Inflammatory macrophage treated with lipopolysaccharide for 1 hour (primary cell): ENCODE measurements around the gene DLL1.

Experiments used
- DNase-seq, 2 donors: peaks; one replicate each; pipeline ENCODE4 v3.0.0-alpha.2; 2020 to 2022

The DLL1 gene

DNA sequence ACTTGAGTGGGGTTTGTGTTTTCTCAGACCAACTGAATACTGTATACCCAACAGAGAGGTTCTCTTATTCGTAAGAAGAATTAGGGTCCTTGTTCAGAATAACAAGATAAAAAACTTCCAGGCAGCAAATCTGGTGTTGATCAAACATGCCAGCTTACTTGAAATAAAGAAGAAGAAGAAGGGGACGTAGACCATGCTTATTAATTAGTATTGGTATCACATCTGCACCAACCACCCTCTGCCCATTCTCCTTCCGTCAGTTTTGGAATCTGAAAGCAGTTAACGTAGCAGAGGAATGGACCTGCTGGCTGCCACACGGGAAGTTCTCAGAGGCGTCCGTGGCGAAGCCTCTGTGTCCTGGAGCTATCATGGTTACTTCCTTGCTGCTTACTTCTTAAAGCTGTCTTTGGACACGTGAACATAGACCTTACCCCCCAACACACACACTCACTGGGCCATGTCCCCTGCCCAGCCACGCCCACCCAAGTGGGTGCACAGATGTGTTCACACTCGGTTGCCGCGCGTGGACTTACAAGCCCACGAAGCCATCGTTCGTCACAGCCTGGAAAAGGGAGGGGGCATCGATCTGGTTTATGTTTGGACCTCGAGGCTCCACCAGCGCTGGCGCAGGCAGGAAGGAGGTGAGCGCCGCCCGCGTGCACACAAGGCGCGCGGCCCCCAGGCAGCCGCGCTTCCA is 4.1 kb upstream of the DLL1 start:
- no peak for DNase-seq

DNA sequence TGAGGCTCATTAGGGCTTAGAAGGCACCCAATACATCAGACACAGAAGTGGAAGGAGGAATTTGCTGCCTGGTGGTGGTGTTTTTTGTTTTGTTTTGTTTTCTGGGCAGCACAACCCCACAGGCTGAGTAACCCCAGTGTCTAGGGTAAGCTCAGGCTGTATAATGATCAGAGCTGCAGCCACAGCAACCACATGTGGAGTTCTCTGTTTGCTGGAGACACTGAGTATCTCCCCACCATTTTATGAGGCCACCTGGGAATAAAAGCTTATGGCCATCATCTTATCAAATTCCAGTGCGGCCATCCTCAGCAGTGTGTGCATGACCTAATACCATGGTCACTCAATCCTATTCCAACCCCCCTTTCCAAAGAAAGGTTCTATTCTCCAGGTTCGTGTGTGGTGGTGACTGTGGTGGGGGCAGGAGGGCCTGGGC is 3.4 kb upstream of the DLL1 start:
- no peak for DNase-seq

DNA sequence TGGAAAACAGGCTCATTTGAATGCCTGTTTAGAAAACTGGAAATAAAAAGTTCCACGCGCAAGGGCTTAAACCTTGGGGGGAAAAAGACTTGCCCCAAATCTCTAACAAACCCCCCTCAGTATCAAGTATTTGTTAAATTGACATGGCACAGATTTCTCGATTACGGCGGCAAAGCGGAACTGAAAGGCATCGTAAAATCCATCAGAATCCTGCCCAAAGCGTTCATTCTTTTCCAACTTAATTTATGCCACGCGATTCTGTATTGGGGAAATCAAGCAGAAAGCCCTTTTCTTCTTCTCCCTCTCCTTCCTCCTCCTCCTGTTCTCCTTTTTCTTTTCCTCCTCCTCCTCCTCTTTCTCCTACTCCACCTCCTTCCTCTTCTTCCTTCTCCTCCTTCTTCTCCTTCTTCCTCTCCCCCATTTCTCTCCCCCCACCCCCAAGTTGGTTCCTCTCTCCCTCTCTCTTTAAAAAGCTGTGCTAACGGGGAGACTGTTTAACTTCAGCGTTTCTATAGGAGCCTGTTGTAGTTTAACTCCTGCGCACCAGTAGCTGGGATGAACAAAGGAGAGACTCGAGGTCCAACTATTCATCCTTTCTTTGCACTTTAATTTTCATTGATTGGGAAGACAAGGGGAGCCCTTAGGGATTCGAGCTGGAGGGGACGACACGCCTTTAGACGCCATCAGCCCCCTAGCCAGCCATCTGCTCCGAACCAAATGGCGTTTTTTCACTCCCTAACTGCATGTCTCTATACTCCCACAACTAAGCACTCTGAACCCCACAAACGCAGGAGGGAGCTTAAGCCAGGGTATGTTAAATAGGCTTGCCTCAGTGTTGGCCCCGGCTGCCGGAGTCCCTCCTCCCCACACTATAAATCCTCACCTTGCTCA is 2.7 kb upstream of the DLL1 start:
- no peak for DNase-seq

DNA sequence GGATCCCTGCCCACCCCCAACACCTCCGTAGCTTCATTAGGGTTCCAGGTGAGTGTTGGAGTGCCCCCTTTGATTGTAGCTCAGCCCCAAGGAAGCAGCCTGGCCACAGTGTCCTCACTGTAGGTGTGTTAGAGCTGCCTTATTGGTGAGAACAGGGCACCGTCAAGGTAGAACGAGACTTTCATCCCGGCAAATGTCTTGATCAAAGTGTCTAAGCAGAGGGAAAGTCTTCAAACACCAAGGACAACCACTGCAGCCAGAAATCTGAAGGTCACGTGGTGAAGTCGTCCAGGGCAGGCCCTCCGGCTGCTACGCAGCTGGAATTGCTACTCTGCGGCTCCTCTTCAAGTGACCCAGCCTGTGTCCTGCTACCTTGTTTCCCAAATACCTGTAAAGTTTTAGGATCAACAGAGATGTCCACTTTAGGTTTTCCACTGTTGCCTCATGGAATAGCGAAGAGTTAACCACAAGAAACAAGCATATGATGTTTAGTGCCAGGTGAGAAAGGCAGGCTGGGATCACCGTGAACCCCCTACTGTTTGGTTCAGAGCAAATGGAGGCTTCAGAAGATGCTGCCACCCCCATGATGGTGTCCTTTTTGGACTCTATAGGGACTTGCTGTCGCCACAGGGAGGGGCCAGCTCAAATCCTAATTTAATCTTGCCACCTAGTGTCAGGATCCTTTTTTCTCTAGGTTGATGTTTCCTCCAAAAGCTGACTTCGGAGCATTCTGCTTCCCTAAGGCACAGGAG is 1.7 kb upstream of the DLL1 start:
- DNase-seq, result peak in 1 of 2 donors; percentile 19

DNA sequence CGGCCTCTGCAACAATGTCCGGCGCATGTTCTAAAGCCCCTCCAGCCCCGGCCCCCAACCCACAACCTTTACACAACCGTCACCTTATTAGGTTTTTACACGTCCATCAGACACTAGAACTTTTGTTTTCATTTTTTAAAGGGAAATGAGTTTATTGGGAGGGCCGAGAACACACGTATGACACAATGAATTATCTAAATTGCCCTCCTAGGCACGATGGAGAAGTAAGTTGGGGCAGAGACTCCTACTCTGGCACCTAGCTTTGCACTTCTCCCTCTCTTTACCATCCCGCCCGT is 1.2 kb upstream of the DLL1 start:
- no peak for DNase-seq

DNA sequence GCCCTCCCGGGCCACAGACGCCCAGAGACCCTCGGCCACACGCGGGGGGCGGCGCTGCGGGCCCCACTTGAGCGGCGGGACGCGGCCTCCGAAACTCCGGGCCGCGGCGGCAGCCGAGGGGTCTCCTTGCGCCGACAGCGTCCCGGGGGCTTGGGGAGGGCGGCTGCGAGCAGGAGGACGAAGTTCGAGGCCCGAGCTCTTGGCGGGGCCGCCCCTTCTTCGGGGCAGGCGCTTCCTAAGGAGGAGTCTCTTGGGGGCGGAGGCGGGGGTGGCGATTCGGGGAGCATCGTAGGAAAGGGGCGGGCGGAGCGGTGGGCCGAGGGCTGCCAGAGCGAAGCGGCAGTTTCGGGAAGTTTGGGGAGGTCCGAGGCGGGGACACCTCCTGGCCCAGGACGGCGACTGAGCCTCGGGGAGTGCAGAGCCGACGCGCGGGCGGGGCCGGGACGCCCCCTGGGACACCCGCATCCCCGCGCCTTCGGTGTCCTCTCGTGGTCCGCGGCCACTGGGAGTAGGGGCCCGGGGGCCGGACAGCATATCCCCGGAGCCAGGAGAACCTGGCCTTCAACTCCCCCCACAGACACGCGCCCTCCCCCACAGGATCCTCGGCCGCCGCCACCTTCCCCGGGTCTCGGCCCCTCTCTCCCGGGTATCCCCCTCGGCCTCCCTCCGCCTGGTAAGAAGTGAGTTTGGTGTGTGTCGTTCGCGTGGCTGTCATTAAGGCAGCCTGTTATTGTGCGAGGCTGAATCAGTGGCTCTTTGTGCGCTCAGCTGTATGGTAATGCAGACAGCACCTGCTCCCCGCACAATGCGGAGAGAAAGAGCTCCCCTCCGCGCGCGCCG is 613 bp upstream of the DLL1 start:
- DNase-seq, result no peak

DNA sequence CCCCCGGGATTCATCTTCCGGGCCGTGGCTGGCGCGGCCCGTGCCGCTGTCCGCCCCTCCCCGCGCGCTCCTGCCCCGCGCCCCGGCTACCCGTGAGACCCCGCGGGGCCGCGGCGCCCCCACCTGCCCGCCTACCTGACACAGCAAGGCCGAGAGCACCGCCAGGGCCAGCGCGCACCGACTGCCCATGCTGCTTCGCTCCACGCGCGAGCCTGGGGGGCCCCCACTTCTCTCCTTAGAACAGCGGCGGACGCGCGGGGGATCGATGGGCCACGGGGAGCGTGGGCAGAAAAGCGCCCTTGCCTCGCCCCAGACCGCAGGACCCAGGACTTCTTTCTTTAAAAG is 955 bp downstream of the DLL1 start:
- no peak for DNase-seq

DNA sequence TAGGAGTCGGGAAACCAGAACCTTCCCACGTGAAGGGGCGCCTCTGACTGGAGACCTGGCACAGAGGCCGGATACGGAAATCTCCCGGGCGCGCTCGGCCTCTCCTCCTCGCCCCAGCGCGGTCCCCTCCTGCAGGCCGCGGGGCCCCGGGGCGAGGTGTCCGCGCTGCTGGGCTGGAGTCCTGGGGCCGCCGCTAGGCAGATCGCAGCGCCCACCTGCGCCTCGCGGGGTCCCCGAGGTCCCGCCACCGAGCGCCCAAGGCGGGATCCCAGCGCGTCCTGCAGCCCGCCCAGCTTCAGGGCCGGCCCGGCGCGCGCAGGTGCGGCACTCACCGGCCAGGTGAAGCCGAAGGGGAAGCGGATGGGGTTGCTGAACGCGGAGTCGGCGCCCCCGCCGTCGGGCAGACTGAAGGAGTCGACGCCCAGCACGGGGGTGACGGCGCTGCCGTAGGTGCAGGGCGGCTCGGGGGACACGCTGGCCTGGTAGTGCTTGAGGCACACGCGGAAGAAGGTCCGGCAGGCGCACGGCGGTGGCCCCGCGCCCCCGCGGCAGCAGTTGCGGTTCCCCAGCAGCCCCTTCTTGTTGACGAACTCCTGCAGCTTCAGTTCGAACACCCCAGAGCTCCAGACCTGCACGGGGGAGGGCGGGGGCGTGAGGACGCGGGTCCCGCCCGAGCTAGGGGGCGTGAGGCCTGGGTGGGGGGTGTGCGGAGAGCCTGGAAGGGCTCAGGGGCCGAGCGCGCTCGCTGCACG is 1.5 kb downstream of the DLL1 start:
- DNase-seq, result no peak

DNA sequence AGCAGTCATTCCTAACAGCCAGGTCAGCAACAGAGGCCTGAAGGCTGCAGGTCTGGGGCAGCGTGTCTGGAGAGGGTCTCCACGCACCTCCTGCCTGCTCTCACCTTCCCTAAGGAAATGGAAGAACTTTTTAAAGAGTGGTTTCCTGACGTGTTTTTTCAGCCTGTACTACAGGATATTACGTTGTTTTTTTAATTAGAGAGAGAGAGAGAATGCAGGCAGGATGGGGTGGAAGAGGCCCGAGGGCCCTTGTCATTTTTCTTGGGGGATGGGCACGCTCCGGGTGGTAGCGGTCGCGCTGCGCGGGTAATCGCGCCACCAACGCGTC is 2.1 kb downstream of the DLL1 start:
- no peak for DNase-seq

DNA sequence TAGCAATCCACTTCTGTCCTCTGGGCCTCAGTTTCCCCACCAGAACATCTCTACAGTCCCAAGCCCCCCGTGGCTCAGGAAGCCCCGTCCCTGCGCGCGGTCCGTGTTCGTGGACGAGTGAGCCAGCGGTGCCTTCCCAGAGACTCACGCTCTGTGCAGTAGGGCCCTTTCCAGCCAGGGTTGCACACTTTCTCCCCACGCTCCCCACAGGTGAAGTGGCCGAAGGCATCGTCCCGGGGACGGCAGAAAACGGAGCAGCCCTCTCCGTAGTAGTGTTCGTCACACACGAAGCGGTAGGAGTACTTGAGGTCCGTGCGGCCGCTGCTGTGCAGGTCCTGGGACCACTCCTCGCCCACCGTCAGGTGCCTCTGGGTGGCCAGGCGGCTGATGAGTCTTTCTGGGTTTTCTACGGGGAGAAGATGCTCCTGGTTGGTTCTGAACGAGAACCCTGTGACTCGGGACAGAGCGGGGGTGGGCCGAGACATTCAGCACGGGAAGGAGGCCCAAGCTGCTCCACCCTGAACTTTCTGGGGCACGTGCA is 2.7 kb downstream of the DLL1 start:
- no peak for DNase-seq

DNA sequence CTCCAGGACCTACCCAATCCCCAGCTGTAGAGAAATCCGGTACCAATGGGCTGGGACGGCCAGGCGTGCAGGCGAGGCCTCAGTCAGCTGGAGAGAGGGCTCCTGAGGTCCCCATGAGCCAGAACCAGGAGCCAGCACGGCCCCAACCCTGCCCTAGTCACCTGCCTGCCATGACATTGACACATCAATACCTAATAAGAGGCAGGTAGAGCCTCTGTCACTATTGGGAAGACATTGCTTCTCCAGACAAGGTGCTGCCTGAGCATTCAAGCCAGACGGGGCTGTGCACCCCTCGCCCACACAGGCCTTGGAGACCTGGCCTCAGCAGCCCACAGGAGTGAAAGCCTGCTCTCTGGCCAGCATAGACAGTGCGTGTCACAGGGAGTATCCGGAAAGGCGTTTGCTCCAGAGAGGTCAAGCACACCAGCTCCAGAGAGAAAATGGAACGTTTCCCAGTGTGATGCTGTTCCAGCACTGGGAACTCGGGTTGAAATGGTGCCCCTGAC is 3.5 kb downstream of the DLL1 start:
- no peak for DNase-seq

DNA sequence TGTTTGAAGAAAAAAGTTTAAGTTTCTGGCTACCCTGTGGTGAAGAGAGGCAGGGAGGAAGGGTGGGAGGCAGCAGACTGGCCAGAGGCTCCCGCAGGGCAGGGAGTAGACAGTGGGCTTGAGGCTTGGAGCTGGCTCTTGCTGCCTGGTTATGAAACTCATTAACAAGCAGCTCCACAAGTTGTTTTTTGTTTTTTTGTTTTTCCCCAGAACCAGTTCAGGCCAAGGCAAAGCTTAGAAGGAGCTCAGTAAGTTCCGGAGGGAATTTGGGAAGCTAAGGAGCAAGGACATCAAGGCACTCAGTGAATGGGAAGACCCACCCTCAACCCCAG is 4.0 kb downstream of the DLL1 start:
- DNase-seq, result no peak

DNA sequence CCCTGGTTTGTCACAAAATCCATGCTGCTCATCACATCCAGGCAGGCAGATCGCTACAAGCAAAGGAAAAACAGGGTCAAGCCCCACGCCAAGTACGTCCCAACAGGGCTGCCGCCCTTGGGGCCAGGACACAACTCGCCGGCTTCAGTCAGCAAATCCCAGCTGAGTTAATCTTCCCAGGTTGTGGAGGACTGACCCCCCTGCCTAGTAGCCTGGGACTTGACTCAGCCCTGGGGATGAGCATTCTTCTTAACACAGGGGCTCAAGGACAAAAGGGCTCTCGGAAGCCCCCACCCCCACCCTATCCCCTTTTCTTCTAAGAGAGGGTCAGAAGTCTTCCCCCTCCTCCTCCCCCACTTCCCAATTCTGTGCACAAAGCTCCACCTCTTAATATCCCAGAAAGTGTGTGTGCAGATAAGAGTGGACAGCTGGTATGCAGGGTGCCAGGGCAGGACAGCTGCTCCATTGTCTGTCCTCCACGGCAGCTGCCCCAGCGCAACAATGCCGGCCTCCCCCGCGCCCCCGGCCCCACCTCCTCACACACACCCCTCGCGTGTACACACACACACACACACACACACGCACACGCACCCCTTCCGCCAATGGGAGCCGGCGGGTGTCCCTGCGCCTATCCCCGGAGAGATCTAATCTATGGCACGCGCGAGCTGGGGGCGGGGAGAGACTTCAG is 4.5 kb downstream of the DLL1 start:
- no peak for DNase-seq

DNA sequence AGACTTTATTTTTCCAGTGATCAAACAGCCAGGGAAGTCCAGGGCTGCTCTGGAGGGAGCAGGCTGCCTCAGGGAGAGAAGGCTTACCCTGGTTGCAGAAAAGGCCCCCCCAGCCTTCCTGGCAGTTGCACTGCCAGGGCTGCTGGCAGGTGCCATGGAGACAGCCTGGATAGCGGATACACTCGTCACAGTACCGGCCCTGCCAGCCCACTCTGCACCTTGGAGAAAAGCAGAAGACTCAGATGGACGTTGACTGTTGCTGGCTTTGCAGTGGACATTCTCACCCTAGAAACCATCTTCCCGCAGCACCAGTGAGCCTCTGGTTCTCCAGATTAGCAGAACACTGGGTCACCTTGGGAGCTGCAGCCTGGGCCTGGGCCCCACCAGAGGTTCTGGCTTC is 5.4 kb downstream of the DLL1 start:
- no peak for DNase-seq

DNA sequence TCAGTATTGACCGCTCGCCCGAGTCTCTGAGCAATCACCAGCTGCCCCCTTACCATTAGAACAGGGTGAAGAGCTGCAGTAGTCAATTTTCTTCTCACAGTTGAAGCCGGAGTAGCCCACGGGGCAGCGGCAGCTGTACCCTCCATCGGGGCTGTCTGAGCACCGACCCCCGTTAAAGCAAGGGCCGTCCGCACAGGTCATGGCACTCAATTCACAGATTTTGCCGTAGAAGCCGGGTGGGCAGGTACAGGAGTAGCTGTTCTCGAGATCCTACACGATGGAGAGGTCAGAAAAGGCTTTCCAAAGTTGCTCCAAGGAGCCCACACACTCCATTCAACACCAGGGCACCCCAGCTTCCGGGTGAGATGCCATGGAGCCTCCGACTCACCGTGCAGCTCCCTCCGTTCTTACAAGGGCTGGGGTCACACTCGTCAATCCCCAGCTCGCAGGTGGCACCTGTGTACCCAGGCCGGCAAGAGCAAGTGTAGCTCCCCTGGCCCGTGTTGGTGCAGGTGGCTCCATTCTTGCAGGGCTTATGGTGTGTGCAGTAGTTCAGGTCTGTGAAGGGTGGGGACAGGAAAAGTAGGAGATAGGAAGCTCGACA is 5.9 kb downstream of the DLL1 start:
- DNase-seq, result no peak

DNA sequence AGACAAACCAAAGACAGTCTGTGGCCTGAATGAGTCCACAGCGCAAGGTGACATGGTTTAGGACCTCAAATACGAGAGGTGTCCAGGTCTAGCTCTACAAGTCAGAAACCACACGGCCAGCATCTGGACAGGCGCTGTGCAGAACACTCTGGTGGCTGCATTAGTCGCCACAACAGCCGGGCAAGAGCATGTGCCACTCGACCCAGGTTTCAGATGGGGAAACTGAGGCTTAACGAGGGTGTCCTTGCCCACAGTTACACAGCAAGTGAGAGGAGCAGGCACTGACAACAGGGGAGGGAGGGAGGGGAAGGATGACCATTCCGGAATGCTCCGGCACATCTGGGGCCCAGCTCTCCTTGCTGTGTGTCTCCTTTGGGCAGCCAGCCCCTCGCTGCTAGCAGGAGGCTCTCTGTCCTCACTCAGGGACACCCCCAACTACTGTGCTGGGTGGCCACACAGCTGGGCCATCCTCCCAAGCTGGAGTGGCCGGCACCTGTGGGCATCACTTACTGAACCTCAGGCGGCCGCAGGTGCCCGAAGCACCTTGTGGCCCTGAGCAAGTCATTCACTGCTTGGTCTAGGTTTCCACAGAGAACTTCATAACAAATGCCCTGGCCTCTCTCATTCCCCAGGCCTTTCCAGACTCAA is 6.6 kb downstream of the DLL1 start:
- DNase-seq, result no peak

DNA sequence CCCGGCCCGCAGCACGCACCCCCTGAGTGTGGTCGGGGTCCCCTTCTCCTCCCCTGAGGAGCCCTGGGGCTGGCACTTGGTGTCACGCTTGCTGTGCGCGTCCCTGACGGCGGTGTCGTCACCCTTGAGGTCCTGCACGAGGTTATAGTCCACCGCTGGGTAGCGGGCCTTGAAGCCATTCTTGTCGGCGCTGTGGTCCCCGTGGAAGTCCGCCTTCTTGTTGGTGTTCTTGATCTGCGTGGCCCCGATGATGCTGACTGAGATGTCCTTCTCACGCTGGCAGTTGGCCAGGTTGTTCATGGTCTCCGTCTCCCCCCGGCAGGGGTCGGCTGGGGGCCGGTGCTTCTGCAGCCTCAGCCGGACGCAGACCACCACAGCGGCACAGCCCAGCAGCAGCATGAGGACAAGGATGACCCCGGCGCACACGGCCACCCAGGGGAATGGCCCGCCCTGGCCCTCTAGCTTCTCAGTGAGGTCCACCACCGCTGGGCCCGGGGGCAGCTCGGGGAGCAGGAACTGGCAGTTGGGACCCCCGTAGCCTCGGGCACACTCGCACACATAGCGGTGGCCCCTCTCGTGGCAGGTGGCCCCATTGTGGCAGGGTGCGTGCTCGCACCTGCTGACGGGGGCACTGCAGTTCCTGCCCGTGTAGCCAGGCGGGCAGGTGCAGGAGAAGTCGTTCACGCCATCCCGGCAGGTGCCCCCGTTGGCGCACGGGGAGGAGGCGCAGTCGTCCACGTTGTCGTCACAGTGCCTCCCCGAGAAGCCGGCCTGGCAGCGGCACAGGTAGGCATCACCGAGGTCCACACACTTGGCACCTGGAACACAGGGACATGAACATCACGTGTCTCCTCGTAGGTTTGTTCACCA is 7.4 kb downstream of the DLL1 start:
- DNase-seq, result no peak

DNA sequence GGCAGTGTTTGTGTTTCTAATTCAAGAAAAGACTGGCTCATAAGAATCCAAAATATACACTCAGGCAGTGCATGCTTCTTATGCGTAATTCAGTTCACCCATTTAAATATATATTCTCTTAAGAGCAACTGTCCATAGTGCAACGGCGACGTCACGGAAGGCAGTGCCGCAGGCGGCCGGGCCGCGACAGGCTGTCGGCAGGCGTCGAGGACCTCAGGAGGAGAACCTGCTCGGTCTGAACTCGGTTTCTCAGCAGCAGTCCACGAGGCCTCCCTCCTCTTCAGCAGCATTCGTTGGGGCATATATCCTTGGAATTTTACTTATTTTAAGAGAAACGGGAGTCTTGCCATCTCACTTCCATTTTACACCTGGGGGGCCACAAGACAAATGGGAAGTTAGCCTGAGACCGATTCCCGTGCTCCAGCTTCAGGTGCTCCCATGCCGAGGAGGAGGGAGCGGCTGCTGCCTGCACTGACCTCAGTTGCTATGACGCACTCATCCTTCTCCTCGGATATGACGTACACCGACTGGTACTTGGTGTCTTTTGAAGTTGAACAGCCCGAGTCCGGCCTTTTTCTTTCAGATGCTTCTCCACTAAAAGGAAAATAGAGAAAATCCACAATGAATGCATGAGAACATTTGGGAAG is 8.2 kb downstream of the DLL1 start:
- no peak for DNase-seq
